ENCODE results near the gene FRMD5. TPM values are rescaled to one million over a fixed set of nuclear protein-coding genes. Genes with fewer than 3 reads are reported as not detected.

FRMD5 gene
- total RNA-seq, 1 experiment from 2014 or later, result 6.5 TPM

DNA sequence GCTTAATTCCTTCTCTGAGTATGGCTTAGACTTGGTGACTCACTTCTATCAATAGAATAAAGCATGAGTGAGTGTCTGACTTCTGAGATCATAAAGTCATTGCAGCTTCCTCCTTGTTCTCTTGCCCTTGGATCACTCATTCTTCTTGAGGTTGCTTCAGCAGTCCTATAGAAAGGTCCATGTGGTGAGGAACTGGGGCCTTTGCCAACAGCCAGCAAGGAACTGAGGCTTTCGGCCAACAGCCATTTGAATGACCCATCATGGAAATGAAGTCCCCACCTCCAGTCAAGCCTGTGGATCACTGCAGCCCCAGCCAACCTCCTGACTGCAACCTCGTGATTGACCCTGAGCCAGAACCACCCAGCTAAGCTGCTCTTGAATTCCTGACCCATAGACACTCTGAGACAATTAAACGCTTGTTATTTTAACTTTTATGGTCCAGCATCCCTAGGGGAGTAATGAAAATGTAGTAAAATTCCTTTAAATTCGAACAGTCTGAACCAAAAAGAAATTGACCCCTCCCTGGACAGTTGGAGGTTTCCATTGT is 283.8 kb downstream of the FRMD5 start:
- peaks cover 18% of the 10 kb centered on the region for H3K4me1 ChIP-seq (replicated peaks; ENCODE audit: insufficient read depth)
- peaks cover 3% of the 10 kb centered on the region; the same call in 1 of the 2 replicates for H3F3A ChIP-seq (ENCODE audit: insufficient read depth, low read depth)
- H3K79me2 ChIP-seq (ENCODE audit: low read depth), result no peaks in the 10 kb centered on the region
- no peaks in the 10 kb centered on the region for H4K20me1 ChIP-seq (ENCODE audit: insufficient read depth)
- DNase-seq, result peak; percentile 51 to 64
- H3K27ac ChIP-seq, result no peak overlapping the region
- H3K27me3 ChIP-seq (ENCODE audit: insufficient read depth, low read depth), result no peaks in the 10 kb centered on the region
- no peaks in the 10 kb centered on the region for H3K9me2 ChIP-seq (ENCODE audit: insufficient read depth)
- H3K4me3 ChIP-seq, result no peak overlapping the region
- ChIA-PET POLR2A (ENCODE audit: unreplicated experiment) (interaction anchor here (0.5 to 0.6 kb wide), 3 partner anchors 19 to 42 kb away, joined by 4 read pairs; no protein-coding TSS in a partner anchor), CTCF (interaction anchor here (0.6 kb wide), 1 partner anchor 330 kb away, joined by 4 read pairs; no protein-coding TSS in a partner anchor)
- no peaks in the 10 kb centered on the region for H3K36me3 ChIP-seq (ENCODE audit: low read depth)
- H3K4me2 ChIP-seq, result no peak overlapping the region
- BruUV-seq (replicated peaks), result no TSS peak
- no peaks in the 10 kb centered on the region for H3K9me3 ChIP-seq (ENCODE audit: insufficient read depth, low read depth)
- intact Hi-C loops (cut with micrococcal nuclease; ENCODE audit: unreplicated experiment), result no loop called here
- no peak overlapping the region for H2AFZ ChIP-seq
- TF ChIP-seq CTCF (conservative IDR thresholded peaks at IDR 0.05), result no peak
- no peak for TF ChIP-seq EZH2 (IDR thresholded peaks at IDR 0.05; ENCODE audit: low read depth)

GRCh38 chr15:43908516-43909050 is 286.5 kb downstream of the FRMD5 start:
- ChIA-PET CTCF (no interaction called here), POLR2A (ENCODE audit: unreplicated experiment) (no interaction called here)
- Histone ChIP-seq H3K27ac (no peak overlapping the region), H3K9me2 (ENCODE audit: insufficient read depth) (no peaks in the 10 kb centered on the region), H2AFZ (no peak overlapping the region), H3F3A (ENCODE audit: insufficient read depth, low read depth) (peaks cover 3% of the 10 kb centered on the region; the same call in 1 of the 2 replicates), H3K4me1 (replicated peaks; ENCODE audit: insufficient read depth) (peaks cover 14% of the 10 kb centered on the region), H3K4me3 (no peak overlapping the region), H3K36me3 (ENCODE audit: low read depth) (no peaks in the 10 kb centered on the region), H3K79me2 (ENCODE audit: low read depth) (no peaks in the 10 kb centered on the region), H4K20me1 (ENCODE audit: insufficient read depth) (no peaks in the 10 kb centered on the region), H3K27me3 (ENCODE audit: insufficient read depth, low read depth) (no peaks in the 10 kb centered on the region), H3K4me2 (no peak overlapping the region), H3K9me3 (ENCODE audit: insufficient read depth, low read depth) (no peaks in the 10 kb centered on the region)
- DNase-seq, result no peak
- TF ChIP-seq CTCF (conservative IDR thresholded peaks at IDR 0.05) (no peak), EZH2 (IDR thresholded peaks at IDR 0.05; ENCODE audit: low read depth) (no peak)
- intact Hi-C loops (cut with micrococcal nuclease; ENCODE audit: unreplicated experiment), result no loop called here
- BruUV-seq (replicated peaks), result no TSS peak

DNA sequence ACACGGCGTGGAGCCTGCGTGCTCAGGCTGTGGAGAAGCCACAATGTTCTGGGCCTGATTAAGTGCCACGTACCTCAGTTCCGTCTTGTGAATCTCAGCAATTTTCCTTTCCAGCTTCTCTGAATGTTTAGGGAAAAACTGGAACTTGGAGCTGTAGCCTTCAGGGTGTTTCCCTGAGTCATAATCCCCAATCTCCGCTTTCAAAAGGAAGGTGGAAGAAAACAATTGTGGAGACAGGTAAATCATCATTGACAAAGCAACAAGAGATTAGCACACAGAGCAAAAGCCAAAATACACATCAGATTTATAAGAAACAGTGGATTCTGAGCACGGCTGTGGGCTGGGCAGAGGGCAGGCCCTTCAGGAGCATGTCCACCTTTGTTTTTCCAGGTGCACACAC is 289.3 kb downstream of the FRMD5 start:
- Histone ChIP-seq H4K20me1 (ENCODE audit: insufficient read depth) (no peaks in the 10 kb centered on the region), H3K4me3 (no peak overlapping the region), H3K36me3 (ENCODE audit: low read depth) (no peaks in the 10 kb centered on the region), H3K9me3 (ENCODE audit: insufficient read depth, low read depth) (no peaks in the 10 kb centered on the region), H3K27ac (no peak overlapping the region), H3K9me2 (ENCODE audit: insufficient read depth) (no peaks in the 10 kb centered on the region), H3F3A (ENCODE audit: insufficient read depth, low read depth) (no peaks in the 10 kb centered on the region), H2AFZ (no peak overlapping the region), H3K4me2 (no peak overlapping the region), H3K4me1 (replicated peaks; ENCODE audit: insufficient read depth) (no peaks in the 10 kb centered on the region), H3K27me3 (ENCODE audit: insufficient read depth, low read depth) (no peaks in the 10 kb centered on the region), H3K79me2 (ENCODE audit: low read depth) (no peaks in the 10 kb centered on the region)
- intact Hi-C loops (cut with micrococcal nuclease; ENCODE audit: unreplicated experiment), result no loop called here
- ChIA-PET POLR2A (ENCODE audit: unreplicated experiment) (no interaction called here), CTCF (interaction anchor here (1.0 kb wide), 1 partner anchor 160 kb away, joined by 3 read pairs; no protein-coding TSS in a partner anchor)
- DNase-seq, result no peak
- TF ChIP-seq EZH2 (IDR thresholded peaks at IDR 0.05; ENCODE audit: low read depth), result no peak
- TF ChIP-seq CTCF (conservative IDR thresholded peaks at IDR 0.05), result no peak
- BruUV-seq (replicated peaks), result no TSS peak
